HL-60/S4 treated with phorbol 12-myristate 13-acetate at 8.2 ng/mL for 4 days and 3 days (cell line): ENCODE data around the gene BZW2.

ENCODE experiments used
- in situ Hi-C: fragments of 300-500 bp; cut with MboI; formaldehyde crosslinking; loops from 2 replicates; pipeline ENCODE4 v1.15.0; 2022; ENCODE audit warnings: low sequenced_read_pairs

Gene BZW2

GRCh38 chr7:16645593-16646471, at the start of gene BZW2, which contains the start of gene ANKMY2:
Gene BZW2 (plus strand): TSS chr7:16646181. CDS start chr7:16665444, 19,263 bp downstream.
Gene ANKMY2 (minus strand): TSS chr7:16645754. CDS start chr7:16645573, 181 bp downstream.
- in situ Hi-C loops = no loop called here

DNA sequence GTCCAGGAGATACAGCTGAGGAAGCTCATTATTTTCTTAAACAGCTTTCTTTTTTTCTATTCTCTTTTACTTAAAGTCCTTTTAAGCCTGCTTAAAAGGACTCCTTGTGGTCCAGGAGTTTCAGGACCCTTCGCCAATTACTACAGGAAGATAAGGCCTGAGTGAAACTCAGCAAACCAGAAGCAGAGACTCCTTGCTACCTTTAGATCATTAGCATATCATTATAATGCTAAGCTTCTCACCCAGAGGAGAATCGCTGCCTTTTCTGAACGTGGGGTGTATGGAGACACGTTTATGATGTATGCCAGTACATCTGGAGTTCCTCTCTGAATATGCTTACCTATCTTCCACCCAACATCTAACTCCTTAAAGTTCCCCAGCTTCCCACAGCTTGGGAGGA, 48.0 kb upstream of the BZW2 start:
- in situ Hi-C loops = no loop called here

- in situ Hi-C loops = no loop called here
These were observed 46.1 kb upstream of the BZW2 start for GRCh38 chr7:16599860-16600259.

GRCh38 chr7:16603633-16604032, 42.3 kb upstream of the BZW2 start:
- in situ Hi-C loops = no loop called here

DNA sequence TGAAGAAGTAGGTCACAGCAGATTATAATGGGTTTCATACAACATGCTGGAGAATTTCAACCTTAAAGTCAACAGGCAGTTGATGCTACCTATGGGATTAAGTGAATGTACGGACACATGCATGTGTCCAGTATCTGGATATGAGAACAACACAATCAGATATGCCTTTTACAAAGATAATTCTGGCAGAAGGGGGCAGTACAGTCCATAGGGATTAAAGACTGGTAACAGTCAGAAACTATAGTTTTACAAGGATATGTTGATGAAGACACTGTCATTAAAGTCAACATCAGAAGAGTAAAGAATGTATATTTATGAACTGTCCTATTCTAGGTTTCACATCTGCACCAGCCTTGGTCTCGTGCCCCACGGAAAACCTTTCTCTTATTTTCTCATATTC, 41.9 kb upstream of the BZW2 start:
- in situ Hi-C loops = no loop called here

DNA sequence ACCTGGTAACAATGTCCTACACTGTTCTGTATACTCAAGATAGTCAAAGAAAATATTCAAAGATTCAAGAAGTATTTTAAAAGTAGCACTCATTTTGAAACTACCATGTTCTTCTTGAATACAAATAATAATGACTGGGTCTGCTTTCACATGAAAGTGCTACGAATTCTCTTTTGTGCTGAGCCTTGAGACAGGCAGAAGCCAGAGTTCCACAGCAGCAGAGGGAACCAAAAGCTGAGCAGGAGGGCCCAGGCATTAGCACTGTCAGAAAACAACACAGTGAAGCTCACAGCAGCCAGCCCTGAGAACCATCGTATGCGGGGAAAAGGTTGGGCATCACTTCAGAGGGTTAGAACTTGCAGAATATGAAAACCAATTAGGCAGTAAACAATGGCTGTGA, 39.3 kb upstream of the BZW2 start:
- in situ Hi-C loops = no loop called here

DNA sequence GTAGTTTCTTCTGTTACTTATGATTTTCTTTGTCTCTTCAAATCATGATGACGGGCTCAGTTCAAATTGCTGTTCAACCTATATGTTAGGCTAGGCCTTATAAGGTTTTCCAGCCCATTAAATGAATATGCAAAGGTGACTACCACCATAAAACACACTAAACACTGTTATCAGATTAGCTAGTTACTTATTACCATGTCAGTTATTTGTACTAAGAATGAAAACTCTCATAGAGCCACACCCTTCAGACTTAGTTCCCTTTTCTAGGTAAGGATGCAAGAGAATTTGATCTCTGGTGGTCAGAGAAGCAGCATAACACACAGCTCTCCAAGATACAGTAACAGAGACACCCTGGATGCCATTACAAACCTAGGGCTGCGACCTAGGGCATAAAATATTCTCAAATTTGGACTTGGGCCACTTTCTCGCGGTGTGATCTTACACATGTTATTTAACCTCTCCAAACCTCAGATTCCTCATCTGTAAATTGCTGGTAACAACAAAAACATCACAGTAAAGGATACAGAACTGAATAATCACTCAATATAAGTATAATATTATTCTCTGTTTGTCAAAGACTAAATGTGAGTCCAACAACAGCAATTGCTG, 36.0 kb upstream of the BZW2 start:
- in situ Hi-C loops = no loop called here

DNA sequence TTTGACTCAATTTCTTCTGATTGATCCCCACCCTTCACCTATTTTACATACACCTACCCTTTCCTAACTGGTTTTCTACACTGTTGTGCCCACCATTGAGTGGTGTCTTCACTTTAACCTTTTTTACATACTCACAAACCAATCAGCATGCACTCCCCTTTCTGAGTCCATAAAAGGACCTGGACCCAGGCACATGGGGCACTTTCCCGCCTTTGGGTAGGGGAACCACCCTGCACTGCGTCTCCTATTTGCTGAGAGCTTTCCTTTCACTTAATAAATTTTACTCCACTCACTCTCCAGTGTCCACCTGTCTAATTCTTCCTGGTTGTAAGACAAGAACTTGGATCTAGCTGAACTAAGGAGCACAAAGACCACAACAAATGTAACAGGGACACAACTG, 34.3 kb upstream of the BZW2 start:
- in situ Hi-C loops = no loop called here

- in situ Hi-C loops = no loop called here
These were observed 30.8 kb upstream of the BZW2 start for GRCh38 chr7:16615228-16615627.

DNA sequence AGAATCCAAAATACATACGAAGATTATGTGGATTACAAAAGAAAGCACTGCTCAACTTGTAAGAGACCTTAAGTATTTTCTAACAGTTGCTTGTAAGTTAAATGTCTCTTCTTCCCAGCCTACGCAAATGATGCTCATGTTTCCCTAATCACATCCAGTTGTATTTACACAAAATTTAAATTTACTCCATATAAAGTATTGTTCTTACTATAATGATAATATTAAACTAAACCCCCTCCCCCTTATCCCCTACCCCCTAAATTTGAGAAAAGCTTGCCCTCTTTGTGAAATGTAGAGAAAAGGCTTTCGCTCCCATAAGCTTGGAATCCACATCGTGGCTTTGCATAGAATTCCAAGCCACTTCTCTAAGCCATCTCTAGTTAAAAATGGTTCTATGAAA, 29.9 kb upstream of the BZW2 start:
- in situ Hi-C loops = no loop called here

DNA sequence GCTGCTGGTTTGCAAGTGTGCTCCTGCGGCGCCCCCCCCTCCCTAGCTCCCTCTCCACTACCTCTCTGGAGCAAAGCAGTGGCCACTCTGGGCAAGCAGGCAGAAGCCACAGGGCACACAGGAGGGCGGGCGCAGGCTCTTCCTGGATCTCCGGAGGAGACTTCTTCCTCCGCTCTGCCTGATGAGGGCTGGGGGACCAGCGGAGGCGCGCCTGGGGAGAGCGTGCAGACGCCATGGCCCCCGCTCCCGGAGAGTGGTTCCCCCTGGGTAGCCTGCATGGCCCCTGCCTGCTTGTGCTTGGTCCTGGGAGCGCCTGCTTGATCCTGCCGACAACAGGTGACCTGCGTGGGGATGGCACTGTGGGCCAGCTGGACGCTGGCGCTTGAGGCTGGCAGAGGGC, 29.4 kb upstream of the BZW2 start:
- in situ Hi-C loops = no loop called here

- in situ Hi-C loops = no loop called here
These were observed 26.0 kb upstream of the BZW2 start for GRCh38 chr7:16619979-16620408.

- in situ Hi-C loops = no loop called here
These were observed 19.6 kb upstream of the BZW2 start for GRCh38 chr7:16626388-16626787.

DNA sequence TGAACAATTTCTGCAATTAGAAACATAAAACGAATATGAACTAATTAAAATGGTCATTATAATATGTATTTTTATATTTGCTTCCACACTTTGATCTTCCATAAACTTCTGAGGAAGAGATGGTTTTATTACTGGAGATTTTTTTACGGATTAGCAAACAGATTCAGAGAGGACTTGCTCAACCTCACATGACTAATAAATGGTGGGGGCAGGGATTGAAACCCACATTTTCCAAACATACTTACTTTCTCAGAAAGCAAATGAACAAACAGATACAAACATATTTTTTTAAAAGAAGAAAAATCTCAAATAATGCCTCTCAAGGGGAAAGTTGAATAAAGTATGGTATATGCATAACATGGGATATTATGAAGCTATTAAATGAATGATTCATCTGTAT, 18.7 kb upstream of the BZW2 start:
- in situ Hi-C loops = no loop called here

- in situ Hi-C loops = no loop called here
These were observed 15.3 kb upstream of the BZW2 start for GRCh38 chr7:16630654-16631053.

DNA sequence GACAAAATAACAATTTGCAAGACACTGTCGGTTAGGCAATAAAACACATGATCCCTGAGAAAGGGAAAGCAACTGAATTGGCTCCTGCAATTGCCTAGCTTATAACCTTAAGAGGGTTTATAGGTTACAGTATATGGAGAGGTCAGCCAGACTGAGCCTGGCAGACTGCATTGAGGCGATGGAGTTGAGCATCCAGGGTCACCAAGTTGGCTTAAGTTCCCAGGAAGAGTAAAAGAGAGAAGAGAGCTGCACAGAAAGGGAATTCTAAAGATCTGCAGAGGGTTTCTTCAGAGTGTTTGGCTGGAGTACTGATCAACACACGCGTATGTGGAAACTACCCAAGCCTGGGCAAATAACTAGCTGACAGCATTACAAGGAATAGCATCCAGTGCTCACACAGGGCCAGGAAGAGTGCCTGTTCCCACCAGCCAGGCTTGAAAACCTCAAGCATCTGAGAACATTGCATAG, 11.7 kb upstream of the BZW2 start:
- in situ Hi-C loops = no loop called here

DNA sequence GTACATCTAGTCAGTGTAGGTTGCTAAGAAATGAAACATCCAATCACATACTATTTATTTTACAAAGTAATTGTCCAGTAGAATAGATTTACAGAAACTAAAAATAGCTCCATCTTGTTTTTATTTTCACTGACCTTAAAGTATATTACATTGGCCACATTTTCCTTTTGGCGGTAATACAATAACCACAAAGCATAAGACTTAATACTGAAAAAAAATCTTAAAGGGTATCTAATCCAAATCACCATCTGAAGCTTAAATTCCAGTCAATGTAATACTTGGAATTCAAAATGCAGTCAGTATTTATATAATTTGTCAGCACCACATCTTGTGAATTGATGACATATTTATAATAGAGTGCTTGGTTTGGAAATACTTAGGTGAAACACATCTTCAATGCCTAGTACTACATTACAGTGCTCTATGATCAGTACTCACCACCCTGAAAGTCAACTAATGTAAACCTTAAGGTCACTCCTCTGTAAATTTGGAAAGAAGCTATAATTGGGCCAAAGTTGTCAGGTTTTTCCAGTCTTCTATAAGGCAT, 9.4 kb upstream of the BZW2 start:
- in situ Hi-C loops = no loop called here

DNA sequence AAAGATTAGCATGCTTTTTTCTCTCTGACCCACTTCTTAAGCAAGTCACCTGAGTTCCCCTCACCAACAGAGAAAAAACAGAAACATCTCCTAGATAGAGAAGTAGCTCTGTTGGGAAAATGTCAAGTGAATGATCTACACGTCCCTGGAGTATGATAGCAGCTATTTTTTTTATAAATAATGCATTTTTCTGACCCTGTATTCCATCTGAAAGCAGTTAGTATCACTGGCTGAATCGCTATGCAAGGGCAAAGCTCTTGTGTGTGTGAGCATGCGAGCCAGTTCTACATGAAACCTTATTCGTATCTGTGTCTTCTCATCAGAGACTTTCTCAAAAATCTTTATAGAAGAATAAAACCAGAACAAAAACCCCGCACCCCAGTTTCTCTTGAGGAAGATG, 8.6 kb upstream of the BZW2 start:
- in situ Hi-C loops = no loop called here

DNA sequence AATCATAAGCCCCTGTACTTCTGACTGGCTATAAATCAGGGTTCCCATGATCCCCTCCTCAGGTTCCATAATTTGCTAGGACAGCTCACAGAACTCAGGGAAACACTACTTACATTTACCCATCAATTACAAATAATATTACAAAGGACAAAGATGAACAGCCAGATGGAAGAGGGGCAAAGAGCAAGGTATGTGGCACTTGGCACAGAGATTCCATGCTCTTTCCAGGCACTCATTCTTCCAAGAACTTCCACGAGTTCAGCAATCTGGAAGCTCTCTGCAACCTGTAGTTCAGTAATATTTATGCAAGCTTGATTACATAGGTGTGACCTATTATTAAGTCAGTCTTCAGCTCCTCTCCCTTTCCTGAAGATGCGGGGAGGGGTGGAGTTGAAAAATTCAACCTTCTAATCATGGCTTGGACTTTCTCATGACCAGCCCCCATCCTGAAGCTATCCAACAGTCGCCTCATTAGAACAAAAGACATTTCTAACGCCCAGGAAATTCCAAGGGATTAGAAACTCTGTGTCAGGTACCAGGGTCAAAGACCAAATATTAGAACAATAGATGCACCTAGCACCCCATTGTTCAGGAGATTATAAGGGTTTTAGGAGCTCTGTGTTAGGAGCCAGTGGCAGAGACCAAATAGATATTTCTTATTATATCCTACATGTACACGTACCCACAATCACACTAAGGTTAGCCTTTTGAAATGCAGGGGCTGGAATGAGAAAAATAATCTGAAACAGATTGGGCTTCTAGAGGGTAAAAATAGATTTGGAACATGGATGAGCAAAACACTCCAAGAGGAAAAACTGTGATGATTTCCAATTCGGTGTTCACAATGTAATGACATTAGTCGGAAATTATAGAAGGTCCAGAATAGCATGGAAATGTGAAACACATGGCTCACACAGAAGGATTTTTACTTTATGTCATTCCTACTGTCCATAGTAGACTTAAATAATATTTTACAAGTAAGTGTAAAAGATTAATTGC, 7.4 kb upstream of the BZW2 start:
- in situ Hi-C loops = no loop called here

GRCh38 chr7:16644157-16644556, 1.8 kb upstream of the BZW2 start:
- in situ Hi-C loops = no loop called here
